HFF-Myc (cell line): ENCODE measurements around the gene TRAPPC1.

Experiments
- DNase-seq: peaks from one replicate; pipeline ENCODE4 v3.0.0-alpha.2; 2011; ENCODE audit warnings: low read depth; ENCODE audit errors: extremely low read depth
- H3K4me3 ChIP-seq: replicated peaks from 2 replicates; pipeline ENCODE4 v1.5.1; 2011; ENCODE audit warnings: low read depth, mild to moderate bottlenecking, control low read depth, low read length
- TF ChIP-seq, protein P1 (sequence below): IDR thresholded peaks from 2 replicates; pipeline ENCODE4 v1.5.1; 2012; ENCODE audit warnings: mild to moderate bottlenecking, low read depth, low read length, control low read depth; ENCODE audit errors: missing control alignments

The TRAPPC1 gene

DNA sequence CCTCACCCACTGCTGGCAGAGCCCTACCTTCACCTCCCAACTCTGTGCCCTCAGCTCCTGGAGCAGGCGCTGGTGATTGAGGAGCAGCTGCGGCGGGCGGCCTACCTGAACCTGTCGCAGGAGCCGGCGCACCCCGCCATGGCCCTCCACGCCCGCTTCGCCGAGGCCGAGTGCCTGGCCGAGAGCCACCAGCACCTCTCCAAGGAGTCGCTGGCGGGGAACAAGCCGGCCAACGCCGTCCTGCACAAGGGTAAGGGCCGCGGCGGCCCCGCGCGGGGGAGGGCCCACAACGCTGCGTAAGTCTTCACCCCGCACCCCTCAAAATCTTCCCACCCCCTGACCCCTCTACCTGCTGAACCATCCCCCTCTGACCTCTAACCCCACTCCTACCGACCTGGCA, 22.7 kb downstream of the TRAPPC1 start:
- TF ChIP-seq, protein P1, sequence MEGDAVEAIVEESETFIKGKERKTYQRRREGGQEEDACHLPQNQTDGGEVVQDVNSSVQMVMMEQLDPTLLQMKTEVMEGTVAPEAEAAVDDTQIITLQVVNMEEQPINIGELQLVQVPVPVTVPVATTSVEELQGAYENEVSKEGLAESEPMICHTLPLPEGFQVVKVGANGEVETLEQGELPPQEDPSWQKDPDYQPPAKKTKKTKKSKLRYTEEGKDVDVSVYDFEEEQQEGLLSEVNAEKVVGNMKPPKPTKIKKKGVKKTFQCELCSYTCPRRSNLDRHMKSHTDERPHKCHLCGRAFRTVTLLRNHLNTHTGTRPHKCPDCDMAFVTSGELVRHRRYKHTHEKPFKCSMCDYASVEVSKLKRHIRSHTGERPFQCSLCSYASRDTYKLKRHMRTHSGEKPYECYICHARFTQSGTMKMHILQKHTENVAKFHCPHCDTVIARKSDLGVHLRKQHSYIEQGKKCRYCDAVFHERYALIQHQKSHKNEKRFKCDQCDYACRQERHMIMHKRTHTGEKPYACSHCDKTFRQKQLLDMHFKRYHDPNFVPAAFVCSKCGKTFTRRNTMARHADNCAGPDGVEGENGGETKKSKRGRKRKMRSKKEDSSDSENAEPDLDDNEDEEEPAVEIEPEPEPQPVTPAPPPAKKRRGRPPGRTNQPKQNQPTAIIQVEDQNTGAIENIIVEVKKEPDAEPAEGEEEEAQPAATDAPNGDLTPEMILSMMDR: no peak
- DNase-seq: no peak
- H3K4me3 ChIP-seq: no peak overlapping the region

DNA sequence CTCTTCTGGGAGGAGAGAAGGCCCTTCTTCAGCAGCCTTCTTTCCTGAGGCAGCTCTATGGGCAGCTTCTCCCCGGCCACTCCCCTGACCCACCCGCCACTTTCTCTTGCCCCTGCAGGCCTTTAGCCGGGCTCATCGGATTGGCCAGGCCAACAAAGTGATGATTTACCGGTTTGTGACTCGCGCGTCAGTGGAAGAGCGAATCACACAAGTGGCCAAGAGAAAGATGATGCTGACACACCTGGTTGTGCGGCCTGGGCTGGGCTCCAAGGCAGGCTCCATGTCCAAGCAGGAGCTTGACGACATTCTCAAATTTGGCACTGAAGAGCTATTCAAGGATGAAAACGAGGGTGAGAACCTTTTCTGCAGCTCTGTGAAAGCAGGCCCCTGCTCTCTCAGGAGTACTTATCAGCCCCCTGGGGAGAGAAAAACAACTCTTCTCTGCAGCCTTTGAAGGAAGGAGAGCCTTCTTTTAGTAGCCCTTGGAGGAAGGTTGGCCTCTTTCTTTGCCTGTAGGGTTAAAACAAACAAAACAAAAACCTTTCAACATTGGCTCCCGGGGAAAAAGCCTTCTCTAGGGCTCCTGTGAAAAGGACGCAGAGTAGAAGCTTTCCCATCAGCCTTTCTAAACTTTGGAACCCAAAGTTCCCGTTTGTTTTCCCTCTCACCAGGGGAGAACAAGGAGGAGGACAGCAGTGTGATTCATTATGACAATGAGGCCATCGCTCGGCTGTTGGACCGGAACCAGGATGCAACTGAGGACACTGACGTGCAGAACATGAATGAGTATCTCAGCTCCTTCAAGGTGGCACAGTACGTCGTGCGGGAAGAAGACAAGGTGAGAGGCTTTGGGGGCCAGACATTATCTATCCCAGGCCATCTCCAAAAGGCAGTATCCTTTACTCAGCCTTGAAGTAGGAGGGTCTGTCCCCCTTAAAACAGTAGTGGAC, 28.3 kb downstream of the TRAPPC1 start:
- TF ChIP-seq, protein P1: no peak
- no peak overlapping the region for H3K4me3 ChIP-seq
- DNase-seq: no peak

DNA sequence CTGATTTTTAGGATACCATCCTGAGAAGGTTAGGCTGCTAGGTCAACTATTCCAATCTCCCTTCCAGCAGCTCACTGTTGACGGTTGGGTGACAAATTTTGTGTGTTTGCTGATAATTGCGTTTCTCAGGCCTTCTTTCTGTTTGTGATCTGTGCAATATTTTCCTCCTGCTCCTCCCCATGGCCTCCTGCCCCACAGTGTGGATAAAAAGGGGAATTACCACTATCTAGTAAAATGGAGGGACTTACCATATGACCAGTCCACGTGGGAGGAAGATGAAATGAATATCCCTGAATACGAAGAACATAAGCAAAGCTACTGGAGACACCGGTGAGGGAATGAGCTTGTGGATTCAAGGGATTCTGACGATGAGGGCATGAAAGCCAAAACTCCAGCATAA, 34.0 kb downstream of the TRAPPC1 start:
- no peak for DNase-seq
- H3K4me3 ChIP-seq: no peak overlapping the region
- TF ChIP-seq, protein P1: peak; percentile 38

GRCh38 chr17:7897090-7897489, 34.7 kb downstream of the TRAPPC1 start:
- TF ChIP-seq, protein P1: no peak
- no peak for DNase-seq
- H3K4me3 ChIP-seq: no peak overlapping the region

DNA sequence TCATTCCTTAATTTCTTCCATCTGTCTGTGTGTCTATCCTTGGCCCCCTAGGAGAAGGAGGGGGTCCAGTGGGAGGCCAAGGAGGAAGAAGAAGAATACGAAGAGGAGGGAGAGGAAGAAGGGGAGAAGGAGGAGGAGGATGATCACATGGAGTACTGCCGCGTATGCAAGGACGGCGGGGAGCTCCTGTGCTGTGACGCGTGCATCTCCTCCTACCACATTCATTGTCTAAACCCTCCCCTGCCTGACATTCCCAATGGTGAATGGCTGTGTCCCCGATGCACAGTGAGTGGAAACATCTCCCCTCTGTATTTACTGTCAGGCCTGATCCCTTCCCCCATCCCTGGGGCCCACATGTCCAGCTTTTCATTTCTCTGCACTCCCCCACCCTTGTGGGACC, 36.9 kb downstream of the TRAPPC1 start:
- TF ChIP-seq, protein P1: no peak
- DNase-seq: no peak
- no peak overlapping the region for H3K4me3 ChIP-seq

GRCh38 chr17:7894226-7894625, 37.5 kb downstream of the TRAPPC1 start:
- TF ChIP-seq, protein P1: no peak
- DNase-seq: no peak

More at GRCh38 chr17:7894226-7894625, 37.5 kb downstream of the TRAPPC1 start:
- no peak overlapping the region for H3K4me3 ChIP-seq
